ENCODE data around the gene SMPD2.

The SMPD2 gene

DNA sequence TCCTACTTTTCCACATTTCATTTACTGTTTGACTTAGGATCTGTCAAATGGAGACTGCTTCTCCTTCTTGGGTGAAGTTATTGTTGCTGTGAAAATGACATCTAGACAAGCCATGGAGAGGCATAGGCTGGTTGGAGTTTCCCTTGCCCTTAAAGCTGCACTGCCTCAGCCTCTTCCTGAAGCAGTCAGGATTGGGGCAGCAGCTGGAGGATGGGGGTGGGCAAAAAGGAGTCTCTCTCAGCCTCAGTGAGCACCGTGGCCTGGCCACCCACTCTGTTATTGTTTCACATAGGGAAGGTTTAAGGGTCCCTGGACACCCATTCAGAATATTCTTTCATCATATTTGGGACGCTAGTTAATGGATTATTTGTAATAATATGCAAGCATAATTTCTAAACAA is 50.2 kb downstream of the SMPD2 start:
- Mint-ChIP-seq H3K4me3 (peak overlapping the region; percentile 3 to 43), H3K36me3 (ENCODE audit: insufficient read depth) (no peaks in the 10 kb centered on the region), H3K9me3 (no peaks in the 10 kb centered on the region), H3K4me1 (ENCODE audit: low read depth in 2 of 2) (peaks cover 14 to 16% of the 10 kb centered on the region in 2 donors), H3K27me3 (no peaks in the 10 kb centered on the region), H3K27ac (peak overlapping the region; percentile 54 to 59)
- ATAC-seq (replicated peaks) (no peak), DNase-seq (no peak)

DNA sequence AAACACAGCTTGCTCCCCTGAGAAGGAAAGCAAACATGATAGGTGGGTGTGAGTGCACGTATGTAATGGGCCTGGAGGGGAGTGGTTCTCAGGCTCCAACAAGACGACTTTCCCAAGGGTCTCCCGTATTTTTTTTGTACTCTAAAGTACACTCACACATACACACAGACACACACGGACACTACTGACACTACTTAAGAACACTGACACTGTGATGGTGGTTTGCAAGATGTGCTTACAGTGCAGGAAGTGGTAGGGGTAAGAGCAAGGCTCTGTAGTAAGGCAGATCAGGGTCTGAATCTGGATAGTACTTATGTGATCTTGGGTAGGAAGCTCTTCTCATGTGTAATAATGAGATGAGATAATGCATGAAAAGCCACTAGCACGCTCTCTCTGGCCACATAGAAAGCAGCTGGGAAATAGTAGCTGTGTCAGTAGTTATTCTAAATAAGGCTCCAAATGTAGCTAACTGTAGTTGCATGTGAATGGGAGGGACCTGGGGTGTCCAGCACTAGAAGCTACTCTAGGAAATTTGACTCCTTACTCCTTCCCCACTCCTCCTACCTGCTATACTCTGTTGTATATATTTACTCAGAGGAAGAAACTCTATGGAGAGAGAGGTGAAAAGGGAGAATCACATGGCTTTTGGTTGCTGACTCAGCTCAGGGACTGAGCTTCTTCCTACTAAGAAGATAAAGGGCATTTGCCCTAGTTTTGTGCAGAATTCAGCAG is 50.8 kb downstream of the SMPD2 start:
- H3K36me3 Mint-ChIP-seq (ENCODE audit: insufficient read depth), result no peaks in the 10 kb centered on the region
- peak in 2 of 3 experiments; percentile 4 to 23 for DNase-seq
- H3K27ac Mint-ChIP-seq, result peak overlapping the region; percentile 54 to 59
- H3K9me3 Mint-ChIP-seq, result no peaks in the 10 kb centered on the region
- H3K4me3 Mint-ChIP-seq, result peak overlapping the region; percentile 3 to 43
- H3K4me1 Mint-ChIP-seq (ENCODE audit: low read depth in 2 of 2), result peaks cover 14 to 16% of the 10 kb centered on the region in 2 donors
- peak; percentile 98 for ATAC-seq (replicated peaks)
- H3K27me3 Mint-ChIP-seq, result peaks cover 0 to 2% of the 10 kb centered on the region in 2 donors

All from effector memory CD8-positive, alpha-beta T cell (primary cell).